GM13977 (cell line): Measurements from ENCODE around the gene NOSTRIN.

Experiments
- DNase-seq: peaks from one replicate; pipeline ENCODE4 v3.0.0; 2012; ENCODE audit warnings: low spot score
- CTCF ChIP-seq: IDR thresholded peaks from 2 replicates; pipeline ENCODE4 v1.5.1; 2012; ENCODE audit warnings: mild to moderate bottlenecking, control low read depth; ENCODE audit not compliant: insufficient read depth; ENCODE audit errors: extremely low read depth, missing control alignments
- in situ Hi-C: fragments of 300-500 bp; cut with MboI; formaldehyde crosslinking; loops from one replicate; pipeline ENCODE4 v1.12.0; 2022; ENCODE audit warnings: low sequenced_read_pairs, low pct_unique_long_range_greater_than_20kb, mixed read lengths, inconsistent platforms; ENCODE audit not compliant: unreplicated experiment

NOSTRIN gene

GRCh38 chr2:168805615-168806014, 3.2 kb downstream of the NOSTRIN start:
- no peak for DNase-seq
- no peak for TF ChIP-seq CTCF
- in situ Hi-C loops = no loop called here

- in situ Hi-C loops = no loop called here
- no peak for DNase-seq
- no peak for TF ChIP-seq CTCF
These were observed 7.1 kb downstream of the NOSTRIN start for GRCh38 chr2:168809537-168809936.

GRCh38 chr2:168810235-168810634, 7.8 kb downstream of the NOSTRIN start:
- no peak for TF ChIP-seq CTCF
- in situ Hi-C loops = no loop called here
- DNase-seq = no peak

DNA sequence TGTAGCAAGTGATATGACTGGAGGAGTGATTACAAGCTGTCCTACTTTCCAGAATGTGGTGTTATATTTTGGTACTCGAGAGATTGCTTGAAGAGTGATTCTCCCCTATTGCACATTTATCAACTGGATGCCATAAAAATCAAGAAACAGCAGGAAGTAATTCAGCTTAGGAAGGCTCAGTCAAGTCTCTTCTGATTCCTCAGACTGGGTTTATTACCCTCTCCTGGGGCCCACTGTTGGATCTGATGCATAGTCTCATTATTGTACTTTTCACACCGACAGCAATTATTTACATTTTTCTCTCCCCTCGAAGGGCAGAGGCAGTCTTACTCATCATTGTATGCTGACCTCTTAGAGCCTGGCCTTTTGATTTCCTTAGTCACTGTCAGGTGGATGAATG, 9.3 kb downstream of the NOSTRIN start:
- TF ChIP-seq CTCF = no peak
- in situ Hi-C loops = no loop called here

GRCh38 chr2:168814046-168814445, 11.6 kb downstream of the NOSTRIN start:
- no peak for TF ChIP-seq CTCF
- DNase-seq = no peak

More for the DNA sequence above, 9.3 kb downstream of the NOSTRIN start:
- no peak for DNase-seq

DNA sequence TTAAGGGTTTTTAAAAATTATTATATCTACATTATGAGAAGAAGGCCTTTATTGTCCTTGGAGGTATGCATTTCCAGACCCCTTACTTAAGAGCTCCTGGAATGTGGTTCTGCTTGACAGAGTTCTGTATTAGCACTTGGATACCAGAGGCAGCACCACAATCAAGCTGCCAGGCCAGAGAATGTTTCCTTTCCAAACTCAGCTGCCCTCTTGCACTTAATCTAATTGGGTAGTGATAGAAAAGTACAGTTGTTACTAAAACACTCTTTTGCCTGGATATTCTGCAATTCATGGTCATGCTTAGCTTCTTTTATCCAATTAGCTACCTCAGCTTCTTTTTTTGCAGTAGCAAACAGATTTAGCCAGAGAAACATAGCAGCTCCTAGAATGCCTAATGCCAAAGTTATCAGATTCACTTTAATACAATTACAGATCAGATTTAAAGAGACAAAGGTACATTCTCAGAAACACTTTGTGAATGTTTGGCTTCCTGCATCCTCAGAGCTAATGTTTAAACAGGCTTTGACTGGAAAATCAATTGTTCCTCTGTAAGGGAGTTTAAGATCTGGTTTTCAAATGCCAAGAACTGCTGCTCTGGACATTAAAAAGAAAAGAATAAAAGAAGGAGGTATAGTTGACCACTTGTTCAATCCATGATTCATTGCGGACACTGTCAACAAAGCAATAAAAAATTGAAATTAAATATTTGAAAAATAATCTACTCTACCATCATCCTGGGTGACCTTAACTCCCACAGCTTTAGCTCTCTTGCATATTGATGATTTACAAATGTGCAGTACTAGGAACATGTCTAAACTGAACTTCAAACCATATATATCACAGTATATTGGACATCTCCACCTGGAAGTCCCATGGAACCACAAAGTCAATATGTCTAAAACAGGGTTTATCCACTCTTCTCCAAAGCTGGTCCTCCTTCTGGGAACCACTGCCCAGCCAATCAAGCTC, 12.8 kb downstream of the NOSTRIN start:
- in situ Hi-C loops = no loop called here
- no peak for TF ChIP-seq CTCF
- DNase-seq = no peak

More at GRCh38 chr2:168814046-168814445, 11.6 kb downstream of the NOSTRIN start:
- in situ Hi-C loops = no loop called here
